ENCODE results near the gene RNF207. TPM values are rescaled to one million over a fixed set of nuclear protein-coding genes. Genes with fewer than 3 reads are reported as not detected.

Gene RNF207
- total RNA-seq, 1 donor, result 42.7 TPM

GRCh38 chr1:6158181-6158580 lies 47.7 kb upstream of the RNF207 start:
- no peak for TF ChIP-seq CTCF (IDR thresholded peaks at IDR 0.05; ENCODE audit: extremely low read depth, low read depth, low read length)
- no peak overlapping the region for H3K4me2 ChIP-seq (ENCODE audit: insufficient read depth, low read length)
- no peak overlapping the region for H2AFZ ChIP-seq (ENCODE audit: low read length)

GRCh38 chr1:6162341-6162740 lies 43.6 kb upstream of the RNF207 start:
- Histone ChIP-seq H3K9me3 (ENCODE audit: low read depth, low read length) (no peaks in the 10 kb centered on the region), H3K79me2 (ENCODE audit: insufficient read depth, low read length) (no peaks in the 10 kb centered on the region), H3K4me2 (ENCODE audit: insufficient read depth, low read length) (no peak overlapping the region), H3K27me3 (ENCODE audit: insufficient read depth, low read length) (no peaks in the 10 kb centered on the region), H3K27ac (ENCODE audit: low read depth, low read length) (no peak overlapping the region), H2AFZ (ENCODE audit: low read length) (no peak overlapping the region), H4K20me1 (ENCODE audit: insufficient read depth, low read length) (no peaks in the 10 kb centered on the region), H3K4me1 (ENCODE audit: insufficient read depth, low read length) (no peaks in the 10 kb centered on the region), H3K36me3 (ENCODE audit: insufficient read depth, low read length) (no peaks in the 10 kb centered on the region), H3K4me3 (ENCODE audit: insufficient read depth, low read length) (no peak overlapping the region)
- no peak for TF ChIP-seq CTCF (IDR thresholded peaks at IDR 0.05; ENCODE audit: extremely low read depth, low read depth, low read length)
- peak; percentile 61 for DNase-seq (ENCODE audit: insufficient read length, low spot score, missing footprints)

More at GRCh38 chr1:6158181-6158580, 47.7 kb upstream of the RNF207 start:
- H3K4me3 ChIP-seq (ENCODE audit: insufficient read depth, low read length), result no peak overlapping the region
- H3K27ac ChIP-seq (ENCODE audit: low read depth, low read length), result no peak overlapping the region
- H4K20me1 ChIP-seq (ENCODE audit: insufficient read depth, low read length), result no peaks in the 10 kb centered on the region
- H3K4me1 ChIP-seq (ENCODE audit: insufficient read depth, low read length), result no peaks in the 10 kb centered on the region
- no peaks in the 10 kb centered on the region for H3K36me3 ChIP-seq (ENCODE audit: insufficient read depth, low read length)
- no peak for DNase-seq (ENCODE audit: insufficient read length, low spot score, missing footprints)
- no peaks in the 10 kb centered on the region for H3K79me2 ChIP-seq (ENCODE audit: insufficient read depth, low read length)
- H3K27me3 ChIP-seq (ENCODE audit: insufficient read depth, low read length), result no peaks in the 10 kb centered on the region
- no peaks in the 10 kb centered on the region for H3K9me3 ChIP-seq (ENCODE audit: low read depth, low read length)

- peak; percentile 86 for DNase-seq (ENCODE audit: insufficient read length, low spot score, missing footprints)
- no peaks in the 10 kb centered on the region for H3K27me3 ChIP-seq (ENCODE audit: insufficient read depth, low read length)
- no peaks in the 10 kb centered on the region for H3K79me2 ChIP-seq (ENCODE audit: insufficient read depth, low read length)
- no peaks in the 10 kb centered on the region for H3K36me3 ChIP-seq (ENCODE audit: insufficient read depth, low read length)
- no peak overlapping the region for H3K4me2 ChIP-seq (ENCODE audit: insufficient read depth, low read length)
- no peaks in the 10 kb centered on the region for H3K4me1 ChIP-seq (ENCODE audit: insufficient read depth, low read length)
- TF ChIP-seq CTCF (IDR thresholded peaks at IDR 0.05; ENCODE audit: extremely low read depth, low read depth, low read length), result no peak
- H3K27ac ChIP-seq (ENCODE audit: low read depth, low read length), result no peak overlapping the region
- H3K9me3 ChIP-seq (ENCODE audit: low read depth, low read length), result no peaks in the 10 kb centered on the region
- no peaks in the 10 kb centered on the region for H4K20me1 ChIP-seq (ENCODE audit: insufficient read depth, low read length)
- H2AFZ ChIP-seq (ENCODE audit: low read length), result no peak overlapping the region
- no peak overlapping the region for H3K4me3 ChIP-seq (ENCODE audit: insufficient read depth, low read length)
These were observed 43.1 kb upstream of the RNF207 start for GRCh38 chr1:6162773-6163172.

GRCh38 chr1:6163191-6163972 lies 42.5 kb upstream of the RNF207 start:
- Histone ChIP-seq H3K36me3 (ENCODE audit: insufficient read depth, low read length) (no peaks in the 10 kb centered on the region), H3K79me2 (ENCODE audit: insufficient read depth, low read length) (no peaks in the 10 kb centered on the region), H3K4me1 (ENCODE audit: insufficient read depth, low read length) (no peaks in the 10 kb centered on the region), H3K9me3 (ENCODE audit: low read depth, low read length) (no peaks in the 10 kb centered on the region), H3K27me3 (ENCODE audit: insufficient read depth, low read length) (no peaks in the 10 kb centered on the region), H4K20me1 (ENCODE audit: insufficient read depth, low read length) (no peaks in the 10 kb centered on the region), H3K4me2 (ENCODE audit: insufficient read depth, low read length) (no peak overlapping the region), H2AFZ (ENCODE audit: low read length) (no peak overlapping the region), H3K4me3 (ENCODE audit: insufficient read depth, low read length) (no peak overlapping the region), H3K27ac (ENCODE audit: low read depth, low read length) (no peak overlapping the region)
- TF ChIP-seq CTCF (IDR thresholded peaks at IDR 0.05; ENCODE audit: extremely low read depth, low read depth, low read length), result no peak
- DNase-seq (ENCODE audit: insufficient read length, low spot score, missing footprints), result peak; percentile 91

Data from osteoblast (primary cell).